HepG2 (cell line): ENCODE measurements around the gene AK3. TPM values are rescaled to one million over a fixed set of nuclear protein-coding genes. Genes with fewer than 3 reads are reported as not detected.

Experiments
- ATAC-seq: fragments of 200-7000 bp; cut with Tn5 transposase; 3 replicates; pipeline ENCODE4 v1.9.1; 2020; ENCODE audit warnings: mild to moderate bottlenecking, moderate library complexity
- BruUV-seq: library from RNA; stranded (reverse); fragments of 400-500 nt; replicated peaks from 2 replicates; lab custom pipeline; 2021; lab: Mats Ljungman, UMichigan
- CTCF ChIA-PET: fragments of 300-600 bp; formaldehyde crosslinking; extraction: SDS; loops from one replicate; lab custom pipeline; 2021; ENCODE audit warnings: low total read pairs, inconsistent platforms, low intra/inter-chr PET ratio; lab: Yijun Ruan, JAX
- POLR2A ChIA-PET: fragments of 350-600 bp; sonication (Branson Sonifier 250); formaldehyde crosslinking; loops from one replicate; lab custom pipeline; 2020; ENCODE audit warnings: antibody characterized with exemption, inconsistent platforms; lab: Yijun Ruan, JAX
- DNase-seq: peaks from one replicate; pipeline ENCODE4 v3.0.0-alpha.2; 2015; ENCODE audit warnings: low spot score
- FAIRE-seq: peaks from 3 replicates; lab custom pipeline; 2011; peaks lifted over from hg19 to GRCh38; lab: Jason Lieb, UNC
- H2AFZ ChIP-seq: one replicate; pipeline ENCODE4 v1.6.1; 2011; ENCODE audit warnings: low read length, inconsistent platforms
- H3K27ac ChIP-seq: fragments of 300-600 bp; 3 replicates; pipeline ENCODE4 v1.8.0; 2011; ENCODE audit warnings: mixed run types, mild to moderate bottlenecking, mixed read lengths, low read length, inconsistent platforms; ENCODE audit not compliant: insufficient read depth; ENCODE audit errors: extremely low read length
- H3K27me3 ChIP-seq, 2 experiments: fragments of 200-600 bp in 1 of 2; 2 replicates in 1 of 2; 3 replicates in 1 of 2; pipeline versions ENCODE4 v1.6.0 to v1.8.0; 2011; ENCODE audit warnings: low read length in 2 of 2, mild to moderate bottlenecking in 2 of 2, moderate library complexity in 2 of 2, inconsistent platforms in 1 of 2; ENCODE audit not compliant: insufficient read depth in 2 of 2, control insufficient read depth in 1 of 2
- H3K36me3 ChIP-seq, 2 experiments: fragments of 200-600 bp in 1 of 2; replicated peaks in 1 of 2; 2 replicates in 1 of 2; 3 replicates in 1 of 2; pipeline versions ENCODE4 v1.5.1 to v1.8.0; 2011; ENCODE audit warnings: low read length in 2 of 2, inconsistent platforms in 1 of 2; ENCODE audit not compliant: insufficient read depth in 2 of 2, control insufficient read depth in 1 of 2
- H3K4me1 ChIP-seq: 2 replicates; pipeline ENCODE4 v1.5.1; 2012; ENCODE audit warnings: low read length, inconsistent platforms; ENCODE audit not compliant: insufficient read depth
- H3K4me2 ChIP-seq: 2 replicates; pipeline ENCODE4 v1.6.0; 2011; ENCODE audit warnings: low read depth, low read length, inconsistent platforms
- H3K4me3 ChIP-seq, 3 experiments: fragments of 200-600 bp in 1 of 3; sonication (generic), shearing (Covaris generic) in 1 of 3; replicated peaks in 1 of 3; 2 replicates each; pipeline ENCODE4 v1.5.1; 2011 to 2016; ENCODE audit warnings: low read length in 3 of 3, inconsistent platforms in 2 of 3, low read depth in 2 of 3, mild to moderate bottlenecking in 2 of 3, control low read depth in 1 of 3, mixed read lengths in 1 of 3; ENCODE audit not compliant: insufficient read depth in 1 of 3
- H3K79me2 ChIP-seq: one replicate; pipeline ENCODE4 v1.6.1; 2011; ENCODE audit warnings: low read length, inconsistent platforms; ENCODE audit not compliant: insufficient read depth
- H3K9ac ChIP-seq: 2 replicates; pipeline ENCODE4 v1.6.0; 2011; ENCODE audit warnings: mild to moderate bottlenecking, low read depth, low read length, inconsistent platforms; ENCODE audit not compliant: insufficient read depth
- H3K9me3 ChIP-seq: 2 replicates; pipeline ENCODE4 v1.5.1; 2012; ENCODE audit warnings: mild to moderate bottlenecking, low read length
- H4K20me1 ChIP-seq: 2 replicates; pipeline ENCODE4 v1.6.0; 2011; ENCODE audit warnings: inconsistent platforms, mild to moderate bottlenecking, low read length, moderate library complexity; ENCODE audit not compliant: insufficient read depth
- CEBPB ChIP-seq: IDR thresholded peaks from 2 replicates; pipeline ENCODE4 v1.6.1; 2011; ENCODE audit warnings: low read depth, low read length, improper control_type of control experiment, borderline replicate concordance
- KLF9 ChIP-seq: IDR thresholded peaks from 2 replicates; pipeline ENCODE4 v1.6.1; 2016; ENCODE audit warnings: low read depth
- RFXANK ChIP-seq: IDR thresholded peaks from 2 replicates; pipeline ENCODE4 v1.6.1; 2016
- SNAPC2 ChIP-seq: sonication (generic); formaldehyde crosslinking; IDR thresholded peaks from 2 replicates; pipeline ENCODE4 v1.8.1; 2022; ENCODE audit warnings: mild to moderate bottlenecking, missing genetic modification reagents
- XBP1 ChIP-seq: sonication (generic); formaldehyde crosslinking; IDR thresholded peaks from 2 replicates; pipeline ENCODE4 v1.5.0; 2020; ENCODE audit warnings: missing genetic modification reagents
- ZNF496 ChIP-seq: sonication (generic); formaldehyde crosslinking; IDR thresholded peaks from 2 replicates; pipeline ENCODE4 v1.8.1; 2023; ENCODE audit warnings: mild to moderate bottlenecking, moderate library complexity, missing genetic modification reagents; ENCODE audit not compliant: insufficient replicate concordance
- ZNF713 ChIP-seq: sonication (generic); formaldehyde crosslinking; IDR thresholded peaks from 2 replicates; pipeline ENCODE4 v1.4.0; 2020; ENCODE audit warnings: mild to moderate bottlenecking, missing genetic modification reagents
- ZNF75D ChIP-seq: sonication (generic); formaldehyde crosslinking; IDR thresholded peaks from 2 replicates; pipeline ENCODE4 v1.8.1; 2023; ENCODE audit warnings: missing genetic modification reagents, mild to moderate bottlenecking, borderline replicate concordance
- ZNF773 ChIP-seq: sonication (generic); formaldehyde crosslinking; IDR thresholded peaks from 2 replicates; pipeline ENCODE4 v1.4.0; 2020; ENCODE audit warnings: missing genetic modification reagents, borderline replicate concordance
- WGBS: methylation state at CpG from one replicate; pipeline ENCODE4 v1.1.6; 2017; ENCODE audit warnings: low lambda C conversion rate; 5-methylcytosine and 5-hydroxymethylcytosine counted together
- in situ Hi-C: cut with HindIII; loops from 2 replicates; pipeline ENCODE4 v1.10.0; 2017; ENCODE audit warnings: low pct_unique_long_range_greater_than_20kb; ENCODE audit not compliant: extremely low pct_ligation_motif_present
- intact Hi-C: fragments of 100-400 bp; cut with micrococcal nuclease; formaldehyde crosslinking; loops from one replicate; pipeline ENCODE4 v1.10.0; 2022; ENCODE audit not compliant: unreplicated experiment
- polyA plus RNA-seq, 8 experiments: library from polyadenylated mRNA; depleted of rRNA in 3 of 8; stranded (reverse) in 7 of 8; unstranded in 1 of 8; fragments of >200 nt; fragmentation: Illumina TruSeq in 4 of 8; extraction: Trizol in 4 of 8; gene quantifications; 2 replicates each; pipeline versions ENCODE4 v1.2.1 to v1.2.3, GENCODE V29; 2011 to 2016; ENCODE audit warnings: low read depth in 4 of 8, missing spikeins in 1 of 8, mixed read lengths in 1 of 8; ENCODE audit not compliant: insufficient read depth in 1 of 8
- total RNA-seq, 5 experiments: library from RNA; depleted of rRNA; stranded (reverse); fragments of >200 nt; fragmentation: Illumina TruSeq; extraction: Trizol; gene quantifications; 2 replicates each; pipeline ENCODE4 v1.2.3, GENCODE V29; 2016; ENCODE audit warnings: low read depth in 1 of 5
- TF ChIP-seq, protein P1 (sequence below), 2 experiments: fragments of 450-650 bp in 1 of 2; sonication (generic) in 1 of 2; formaldehyde crosslinking; IDR thresholded peaks; 2 replicates each; pipeline versions ENCODE4 v1.5.0 to v1.8.0; 2020 to 2022; ENCODE audit warnings: mild to moderate bottlenecking in 1 of 2, missing genetic modification reagents in 1 of 2
- TF ChIP-seq, protein P2 (sequence below): sonication (generic); formaldehyde crosslinking; IDR thresholded peaks from 2 replicates; pipeline ENCODE4 v1.5.1; 2020; ENCODE audit warnings: missing genetic modification reagents, mild to moderate bottlenecking, borderline replicate concordance
- TF ChIP-seq, protein P3 (sequence below): sonication (generic); formaldehyde crosslinking; IDR thresholded peaks from 2 replicates; pipeline ENCODE4 v1.4.0; 2020; ENCODE audit warnings: missing genetic modification reagents, mild to moderate bottlenecking, borderline replicate concordance

The AK3 gene
- total and polyA plus RNA-seq, 2 of the 13 experiments (the other 11 are each of a cell fraction or from before 2014, with no cell fraction given) = 76.8 to 109 TPM

DNA sequence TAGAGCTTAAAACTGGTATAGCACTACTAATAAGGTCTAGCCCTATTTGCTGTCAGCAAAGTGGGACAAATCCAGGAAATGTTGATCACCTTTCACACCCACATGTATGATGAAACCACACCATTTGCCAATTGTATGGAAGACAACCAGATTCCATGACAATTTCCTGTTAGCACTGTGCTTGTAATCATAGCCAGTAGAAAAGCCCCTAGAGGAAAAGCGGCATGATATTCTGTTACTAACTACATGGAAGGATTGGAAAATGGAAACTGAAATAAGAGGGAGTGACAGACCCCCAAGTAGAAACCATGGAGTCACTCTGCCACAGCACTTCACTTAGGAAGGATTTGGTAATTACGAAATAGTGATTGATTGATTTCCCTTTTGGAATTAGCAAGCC is 75.6 kb downstream of the AK3 start:
- Histone ChIP-seq H3K27ac (no peak overlapping the region), H4K20me1 (no peaks in the 10 kb centered on the region), H3K4me1 (peaks cover 44% of the 10 kb centered on the region), H3K36me3 (no peaks in the 10 kb centered on the region), H3K27me3 (no peaks in the 10 kb centered on the region), H3K9ac (no peak overlapping the region), H3K79me2 (peaks cover 12% of the 10 kb centered on the region), H3K4me2 (no peak overlapping the region; the same call in 1 of the 2 replicates), H2AFZ (no peak overlapping the region), H3K4me3 (no peak overlapping the region), H3K9me3 (no peaks in the 10 kb centered on the region)
- TF ChIP-seq ZNF713 (no peak), CEBPB (peak; percentile 61; the same call in 1 of the 2 replicates)
- TF ChIP-seq, protein P1, sequence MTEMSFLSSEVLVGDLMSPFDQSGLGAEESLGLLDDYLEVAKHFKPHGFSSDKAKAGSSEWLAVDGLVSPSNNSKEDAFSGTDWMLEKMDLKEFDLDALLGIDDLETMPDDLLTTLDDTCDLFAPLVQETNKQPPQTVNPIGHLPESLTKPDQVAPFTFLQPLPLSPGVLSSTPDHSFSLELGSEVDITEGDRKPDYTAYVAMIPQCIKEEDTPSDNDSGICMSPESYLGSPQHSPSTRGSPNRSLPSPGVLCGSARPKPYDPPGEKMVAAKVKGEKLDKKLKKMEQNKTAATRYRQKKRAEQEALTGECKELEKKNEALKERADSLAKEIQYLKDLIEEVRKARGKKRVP (CRISPR knock-in tag; IDR thresholded peaks at IDR 0.05) = peak in 1 of 2 experiments; percentile 59; a peak in 1 of 4 replicates
- FAIRE-seq (no peak), DNase-seq (no peak), ATAC-seq (no peak)
- in situ Hi-C loops = loop anchor here (5.0 kb wide), 1 partner anchor 67 kb away; no protein-coding TSS in a partner anchor
- ChIA-PET POLR2A (interaction anchor here (1.3 to 3.7 kb wide), 5 partner anchors 12 to 75 kb away, joined by 3 to 43 read pairs (median 14); partner anchors contain the start of genes AK3 and CDC37L1), CTCF (no interaction called here)
- 95% methylated on average over 2 of the region's 2 CpGs for WGBS
- BruUV-seq = no TSS peak
- intact Hi-C loops = no loop called here

DNA sequence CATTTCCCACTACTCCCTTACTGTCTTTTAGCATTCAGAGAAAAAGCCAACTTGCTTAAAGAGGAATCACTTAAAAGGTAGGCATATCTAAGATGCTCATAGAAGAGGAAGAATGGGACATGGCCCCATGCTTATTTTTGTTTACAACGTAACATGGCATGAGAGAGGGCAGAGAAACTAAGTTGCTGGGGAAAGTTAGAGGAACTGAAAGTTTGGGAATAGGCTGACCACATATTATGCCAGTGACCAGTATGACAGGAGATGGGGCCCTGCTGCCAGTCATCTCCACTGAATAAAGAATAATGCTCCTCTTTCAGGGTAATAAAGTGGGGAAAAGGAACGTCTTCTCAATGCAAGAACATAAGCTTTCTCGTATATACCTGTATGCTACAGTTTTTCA is 77.0 kb downstream of the AK3 start:
- intact Hi-C loops = loop anchor here (1.0 to 5.0 kb wide), 3 partner anchors 15 to 76 kb away; partner anchors contain the start of gene CDC37L1
- Histone ChIP-seq H3K4me1 (peaks cover 45% of the 10 kb centered on the region), H3K79me2 (peaks cover 12% of the 10 kb centered on the region), H4K20me1 (no peaks in the 10 kb centered on the region), H3K4me3 (peak overlapping the region in 2 of 3 experiments; percentile 75 to 81; a peak in 2 of 6 replicates), H3K9ac (peak overlapping the region; percentile 86), H3K27me3 (no peaks in the 10 kb centered on the region), H2AFZ (no peak overlapping the region), H3K4me2 (peak overlapping the region; percentile 98), H3K27ac (peak overlapping the region; percentile 93), H3K9me3 (no peaks in the 10 kb centered on the region), H3K36me3 (no peaks in the 10 kb centered on the region)
- DNase-seq (no peak), FAIRE-seq (no peak), ATAC-seq (no peak)
- 88% methylated on average over 3 of the region's 3 CpGs for WGBS
- in situ Hi-C loops = no loop called here
- TSS peak; percentile 59 for BruUV-seq
- POLR2A ChIA-PET = interaction anchor here (1.7 to 3.7 kb wide), 3 partner anchors 13 to 75 kb away, joined by 4 to 43 read pairs (median 28); partner anchors contain the start of gene CDC37L1
- CTCF ChIA-PET = no interaction called here
- TF ChIP-seq XBP1 (CRISPR knock-in tag) (no peak), KLF9 (CRISPR knock-in tag) (no peak), RFXANK (no peak), SNAPC2 (no peak), ZNF496 (CRISPR knock-in tag) (no peak), ZNF773 (CRISPR knock-in tag) (no peak), ZNF75D (CRISPR knock-in tag) (no peak)
- TF ChIP-seq, protein P2, sequence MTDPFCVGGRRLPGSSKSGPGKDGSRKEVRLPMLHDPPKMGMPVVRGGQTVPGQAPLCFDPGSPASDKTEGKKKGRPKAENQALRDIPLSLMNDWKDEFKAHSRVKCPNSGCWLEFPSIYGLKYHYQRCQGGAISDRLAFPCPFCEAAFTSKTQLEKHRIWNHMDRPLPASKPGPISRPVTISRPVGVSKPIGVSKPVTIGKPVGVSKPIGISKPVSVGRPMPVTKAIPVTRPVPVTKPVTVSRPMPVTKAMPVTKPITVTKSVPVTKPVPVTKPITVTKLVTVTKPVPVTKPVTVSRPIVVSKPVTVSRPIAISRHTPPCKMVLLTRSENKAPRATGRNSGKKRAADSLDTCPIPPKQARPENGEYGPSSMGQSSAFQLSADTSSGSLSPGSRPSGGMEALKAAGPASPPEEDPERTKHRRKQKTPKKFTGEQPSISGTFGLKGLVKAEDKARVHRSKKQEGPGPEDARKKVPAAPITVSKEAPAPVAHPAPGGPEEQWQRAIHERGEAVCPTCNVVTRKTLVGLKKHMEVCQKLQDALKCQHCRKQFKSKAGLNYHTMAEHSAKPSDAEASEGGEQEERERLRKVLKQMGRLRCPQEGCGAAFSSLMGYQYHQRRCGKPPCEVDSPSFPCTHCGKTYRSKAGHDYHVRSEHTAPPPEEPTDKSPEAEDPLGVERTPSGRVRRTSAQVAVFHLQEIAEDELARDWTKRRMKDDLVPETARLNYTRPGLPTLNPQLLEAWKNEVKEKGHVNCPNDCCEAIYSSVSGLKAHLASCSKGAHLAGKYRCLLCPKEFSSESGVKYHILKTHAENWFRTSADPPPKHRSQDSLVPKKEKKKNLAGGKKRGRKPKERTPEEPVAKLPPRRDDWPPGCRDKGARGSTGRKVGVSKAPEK (CRISPR knock-in tag) = no peak
- TF ChIP-seq, protein P3, sequence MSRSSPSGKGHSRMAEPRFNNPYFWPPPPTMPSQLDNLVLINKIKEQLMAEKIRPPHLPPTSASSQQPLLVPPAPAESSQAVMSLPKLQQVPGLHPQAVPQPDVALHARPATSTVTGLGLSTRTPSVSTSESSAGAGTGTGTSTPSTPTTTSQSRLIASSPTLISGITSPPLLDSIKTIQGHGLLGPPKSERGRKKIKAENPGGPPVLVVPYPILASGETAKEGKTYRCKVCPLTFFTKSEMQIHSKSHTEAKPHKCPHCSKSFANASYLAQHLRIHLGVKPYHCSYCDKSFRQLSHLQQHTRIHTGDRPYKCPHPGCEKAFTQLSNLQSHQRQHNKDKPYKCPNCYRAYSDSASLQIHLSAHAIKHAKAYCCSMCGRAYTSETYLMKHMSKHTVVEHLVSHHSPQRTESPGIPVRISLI (CRISPR knock-in tag) = no peak
